UCSD-AML1 (cell line): ENCODE data around the gene RASSF8.

Source experiments
- DNase-seq: peaks from one replicate; lab custom pipeline; 2025; ENCODE audit not compliant: unreplicated experiment; lab: John Stamatoyannopoulos, UW

RASSF8 gene

DNA sequence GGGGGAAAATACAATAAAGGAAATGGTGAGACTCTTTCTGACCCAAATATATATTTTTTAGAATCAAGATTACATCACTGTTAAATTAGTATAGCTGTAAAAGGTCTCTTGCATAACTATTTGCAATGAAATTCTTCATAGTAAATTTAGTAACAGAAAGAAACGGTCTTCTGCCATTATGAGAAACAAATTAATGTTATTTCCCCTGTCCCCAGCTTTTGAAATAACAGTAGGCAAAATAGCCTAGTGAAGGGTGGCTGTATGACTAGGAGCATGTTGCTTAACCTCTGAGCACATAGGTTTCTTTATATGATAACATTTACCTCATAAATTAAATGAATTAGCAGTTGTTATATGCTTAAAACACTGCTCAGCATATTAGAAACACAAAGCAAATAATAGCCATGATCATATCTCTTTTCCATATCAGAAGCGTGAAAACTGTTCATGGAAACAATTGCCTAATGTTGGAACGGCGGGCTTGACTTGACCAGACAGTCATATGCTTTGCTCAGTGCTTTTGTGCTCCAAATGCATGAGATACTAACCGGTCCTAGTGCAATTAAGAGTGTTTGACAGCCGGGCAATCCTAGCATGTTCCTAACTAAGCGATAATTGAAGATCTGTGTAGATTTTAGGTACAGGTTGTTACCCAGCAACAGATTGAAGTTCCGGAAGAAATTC, 142.3 kb downstream of the RASSF8 start:
- no peak for DNase-seq

GRCh38 chr12:26101350-26101734, 142.9 kb downstream of the RASSF8 start:
- DNase-seq: no peak

DNA sequence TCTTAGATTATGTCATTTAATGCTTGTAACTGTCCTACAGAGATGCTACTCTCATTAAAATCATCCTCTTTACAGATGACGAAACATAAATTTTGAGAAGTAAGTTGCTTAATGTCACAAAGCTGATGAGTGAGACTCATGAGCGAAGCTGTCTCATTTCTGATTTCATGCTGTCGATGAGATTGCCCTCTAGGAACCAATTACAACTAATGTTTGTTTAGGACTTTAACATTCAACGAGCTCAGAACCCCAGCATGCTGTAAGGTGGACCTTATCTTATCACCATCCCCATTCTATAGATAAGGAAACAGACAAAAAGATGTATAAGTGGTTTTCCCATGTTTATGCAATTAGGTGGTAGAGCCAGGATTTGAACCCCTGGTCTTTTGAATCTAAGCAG, 143.3 kb downstream of the RASSF8 start:
- no peak for DNase-seq

DNA sequence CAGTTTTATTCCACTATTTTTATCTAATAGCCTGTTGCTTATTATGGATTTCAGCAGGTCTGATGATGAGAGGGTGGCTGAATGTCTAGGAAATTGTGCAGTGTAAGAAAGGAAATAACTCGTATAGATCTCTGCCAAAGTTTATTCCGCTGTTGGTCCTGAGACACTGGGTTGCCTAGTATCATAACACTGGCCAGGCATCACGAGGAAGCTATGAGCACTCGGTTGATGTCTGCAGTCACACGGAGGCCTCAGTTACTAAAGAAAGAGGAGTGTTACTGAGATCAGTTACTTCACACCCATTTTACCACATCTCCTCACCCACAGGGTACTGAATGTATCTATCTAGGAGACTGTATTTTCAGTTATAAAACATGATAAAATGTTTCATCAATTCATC, 144.5 kb downstream of the RASSF8 start:
- no peak for DNase-seq

DNA sequence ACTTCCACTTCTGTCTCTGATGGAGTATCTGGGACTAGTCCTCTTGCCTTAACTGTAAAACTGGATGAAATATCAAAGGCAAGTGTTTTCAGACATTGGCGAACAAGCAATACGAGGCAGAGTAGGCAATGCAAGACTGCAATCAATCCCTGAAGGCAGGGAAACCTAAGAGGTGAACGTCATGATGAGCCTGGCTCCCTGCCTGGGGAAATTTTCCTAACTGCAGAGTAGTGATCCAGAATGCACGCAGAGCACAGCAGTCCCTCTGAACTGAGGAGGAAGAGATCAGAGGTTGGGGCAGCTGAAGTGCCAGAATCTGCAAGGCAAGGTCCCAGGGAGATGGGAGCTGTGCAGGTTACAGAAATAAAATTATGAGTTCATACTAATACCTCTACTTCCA, 147.9 kb downstream of the RASSF8 start:
- DNase-seq: no peak

GRCh38 chr12:26108915-26109314, 150.4 kb downstream of the RASSF8 start:
- no peak for DNase-seq

DNA sequence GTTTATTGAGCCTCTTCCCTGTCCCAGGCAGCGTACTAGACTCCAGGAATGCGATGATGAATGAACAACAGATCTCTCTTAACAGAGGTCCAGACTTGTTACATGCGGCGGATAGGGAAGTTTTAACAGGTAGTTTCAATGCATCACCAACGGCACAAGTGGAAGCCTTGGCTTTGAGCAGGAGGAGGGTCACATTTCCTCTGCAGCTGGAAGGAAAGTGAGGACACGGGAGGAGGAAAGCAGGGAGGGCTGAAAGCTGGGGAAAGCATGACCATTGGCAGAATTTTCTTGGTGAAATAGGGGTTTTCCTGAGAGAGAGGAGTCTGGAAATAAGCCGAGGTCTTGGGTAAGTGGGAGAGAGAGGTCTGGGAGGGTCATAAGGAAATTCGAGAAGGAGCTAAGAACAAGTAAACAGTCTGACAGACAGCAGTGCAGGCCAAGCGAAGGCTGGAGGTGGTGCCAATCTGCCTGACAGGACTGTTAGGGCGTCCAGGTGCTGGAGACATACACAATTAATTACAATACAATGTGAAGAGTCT, 150.9 kb downstream of the RASSF8 start:
- no peak for DNase-seq

- DNase-seq: no peak
These were observed 153.8 kb downstream of the RASSF8 start for GRCh38 chr12:26112232-26112631.

- no peak for DNase-seq
These were observed 154.2 kb downstream of the RASSF8 start for GRCh38 chr12:26112703-26113147.

GRCh38 chr12:26113181-26113654, 154.7 kb downstream of the RASSF8 start:
- DNase-seq: no peak

DNA sequence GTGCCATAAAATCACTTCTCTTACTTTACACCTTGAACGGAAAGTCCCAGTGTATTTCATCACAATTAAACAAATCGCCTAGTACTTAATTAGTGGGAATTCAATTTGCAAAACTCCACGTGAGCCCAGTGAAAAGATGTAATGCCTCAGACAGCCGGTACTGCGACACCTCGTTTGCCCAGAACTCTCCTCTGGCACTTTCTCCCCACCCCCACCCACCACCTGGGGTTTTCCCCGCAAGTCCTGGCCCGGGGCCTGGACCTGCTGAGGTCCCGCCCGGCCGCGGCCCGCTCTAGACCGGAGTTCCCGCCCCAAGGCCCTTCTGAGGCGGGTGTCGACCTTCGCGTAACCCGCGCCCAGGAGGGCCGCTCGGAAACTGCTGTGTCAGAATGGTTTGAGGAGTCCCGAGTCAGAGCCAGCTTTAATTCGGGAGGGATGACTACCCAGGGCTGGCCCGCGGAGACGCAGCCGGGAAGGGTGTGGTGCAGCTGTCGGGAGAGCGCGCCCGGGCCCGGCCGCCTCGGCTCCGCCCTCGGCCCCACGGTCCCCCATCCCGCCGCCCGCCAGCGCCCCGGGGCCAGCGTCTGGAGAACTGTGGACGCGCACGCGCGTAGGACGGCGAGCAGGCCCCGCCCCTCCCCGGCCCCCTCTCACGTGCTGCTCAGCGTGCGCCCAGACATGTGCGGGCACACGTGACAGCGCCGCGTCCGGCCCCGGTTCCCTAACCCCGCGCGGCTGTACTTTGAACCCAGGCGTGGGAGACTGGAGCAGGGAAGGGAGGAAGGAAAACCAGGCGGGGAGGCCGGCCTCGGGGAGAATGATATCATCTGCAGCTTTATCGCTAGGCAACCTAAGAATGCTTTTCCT, 155.6 kb downstream of the RASSF8 start:
- DNase-seq: peak; percentile 85

GRCh38 chr12:26114720-26115401, 156.4 kb downstream of the RASSF8 start:
- DNase-seq: no peak

- DNase-seq: no peak
These were observed 158.6 kb downstream of the RASSF8 start for GRCh38 chr12:26116829-26117715.

GRCh38 chr12:26118308-26118707, 159.8 kb downstream of the RASSF8 start:
- no peak for DNase-seq

GRCh38 chr12:26119391-26119989, 161.0 kb downstream of the RASSF8 start:
- DNase-seq: no peak

GRCh38 chr12:26120561-26121274, 162.2 kb downstream of the RASSF8 start:
- no peak for DNase-seq

DNA sequence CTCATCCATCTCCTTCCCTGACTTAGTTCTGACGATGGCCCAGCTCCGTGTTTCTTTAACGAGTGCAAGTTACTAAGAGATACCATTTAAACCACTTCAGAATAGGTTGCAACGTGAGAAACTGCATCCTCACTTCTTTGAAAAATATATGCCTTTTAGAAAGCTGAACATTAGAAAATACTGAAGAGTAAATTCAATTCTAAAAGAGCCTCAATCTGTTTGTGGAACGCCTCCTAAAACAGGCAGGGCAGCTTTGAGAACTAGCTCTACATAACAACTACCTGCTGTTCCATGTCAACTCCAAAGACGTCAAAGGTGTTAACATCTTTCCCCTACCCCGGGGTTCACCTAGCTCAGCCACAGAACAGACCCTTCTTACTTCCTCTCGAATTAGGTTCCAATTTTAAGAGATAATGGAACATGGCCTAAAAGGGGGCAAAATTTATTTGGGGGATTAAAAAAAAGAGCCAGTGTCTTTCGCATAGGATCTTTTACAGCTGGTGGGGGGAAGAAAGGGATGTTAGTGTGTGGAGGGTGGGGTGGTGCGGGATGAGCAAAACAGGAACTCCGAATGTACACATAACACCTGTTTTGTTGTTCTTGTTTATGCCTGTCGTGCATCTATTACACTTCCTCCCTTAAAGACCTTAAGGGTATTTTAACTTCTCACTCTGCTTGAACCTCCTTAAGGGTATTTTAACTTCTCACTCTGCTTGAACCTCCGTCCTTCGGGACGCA, 163.0 kb downstream of the RASSF8 start:
- DNase-seq: no peak

DNA sequence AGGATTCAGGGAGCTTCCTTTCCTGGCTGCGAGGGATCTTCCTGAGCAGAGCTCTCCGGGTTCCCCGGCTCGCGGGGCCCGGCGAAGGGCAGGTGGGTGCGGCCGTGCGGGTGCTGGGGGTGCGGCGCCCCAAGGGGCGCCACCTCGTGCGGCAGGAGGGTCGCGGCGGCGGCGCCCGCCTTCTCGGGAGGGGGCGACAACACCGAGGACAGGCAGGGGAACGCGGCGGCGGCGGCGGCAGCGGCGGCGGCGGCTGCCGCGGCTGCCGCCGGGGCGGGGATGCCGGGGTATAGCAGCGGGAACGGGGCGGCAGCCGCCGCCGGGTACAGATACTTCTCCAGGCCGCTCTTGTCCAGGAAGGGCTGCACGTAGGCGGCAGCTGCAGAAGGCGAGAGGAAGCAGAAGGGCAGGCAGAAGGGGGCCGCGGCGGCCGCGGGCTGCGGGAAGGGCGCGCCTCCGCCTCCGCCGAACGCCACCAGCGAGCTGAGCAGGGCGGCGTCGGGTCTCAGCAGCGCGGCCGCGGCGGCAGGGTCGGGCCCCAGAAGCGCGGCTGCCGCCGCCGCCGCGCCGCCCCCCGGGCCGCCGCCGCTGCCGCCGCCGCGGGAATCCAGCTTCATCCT, 163.7 kb downstream of the RASSF8 start:
- DNase-seq: peak; percentile 39
